NB4 (cell line): ENCODE measurements around the gene RNF126.

ENCODE experiments used
- DNase-seq: peaks from one replicate; pipeline ENCODE4 v3.0.0; 2010; ENCODE audit warnings: low read depth
- H3K4me3 ChIP-seq: one replicate; pipeline ENCODE4 v1.5.1; 2011; ENCODE audit warnings: mild to moderate bottlenecking, low read depth, low read length, moderate library complexity
- CTCF ChIP-seq: IDR thresholded peaks from one replicate; pipeline ENCODE4 v1.5.1; 2012; ENCODE audit warnings: low read depth, low read length
- MAX ChIP-seq: IDR thresholded peaks from 2 replicates; pipeline ENCODE4 v1.6.1; 2011; ENCODE audit warnings: low read depth, low read length
- MYC ChIP-seq: IDR thresholded peaks from 2 replicates; pipeline ENCODE4 v1.6.1; 2011; ENCODE audit warnings: low read depth, low read length
- POLR2A ChIP-seq: IDR thresholded peaks from 2 replicates; pipeline ENCODE4 v1.6.1; 2011; ENCODE audit warnings: mild to moderate bottlenecking; ENCODE audit not compliant: insufficient read length; ENCODE audit errors: extremely low read depth

Gene RNF126

GRCh38 chr19:616062-616700 lies 46.8 kb downstream of the RNF126 start:
- no peak overlapping the region for H3K4me3 ChIP-seq
- no peak for DNase-seq
- TF ChIP-seq CTCF: no peak

GRCh38 chr19:615619-616018 lies 47.4 kb downstream of the RNF126 start:
- no peak overlapping the region for H3K4me3 ChIP-seq
- no peak for TF ChIP-seq MYC
- TF ChIP-seq MAX: no peak
- no peak for DNase-seq

- no peak for DNase-seq
- TF ChIP-seq CTCF (no peak), MAX (no peak), POLR2A (no peak), MYC (no peak)
- no peak overlapping the region for H3K4me3 ChIP-seq
Measured at GRCh38 chr19:613732-614567, 49.1 kb downstream of the RNF126 start.

GRCh38 chr19:612941-613340 lies 50.1 kb downstream of the RNF126 start:
- TF ChIP-seq MYC (no peak), MAX (no peak), POLR2A (no peak), CTCF (no peak)
- H3K4me3 ChIP-seq: no peak overlapping the region
- no peak for DNase-seq

- TF ChIP-seq MAX (no peak), CTCF (no peak), MYC (no peak), POLR2A (no peak)
- H3K4me3 ChIP-seq: peak overlapping the region; percentile 36
- peak; percentile 57 for DNase-seq
Measured at GRCh38 chr19:611481-611868, 51.5 kb downstream of the RNF126 start.

- peak overlapping the region; percentile 36 for H3K4me3 ChIP-seq
- DNase-seq: peak; percentile 93
- TF ChIP-seq MAX (peak; percentile 27; the same call in 1 of the 2 replicates), CTCF (no peak), MYC (peak; percentile 30)
Measured at GRCh38 chr19:610801-611480, 52.1 kb downstream of the RNF126 start.
